Non-pigmented ciliary epithelial cell (primary cell): Measurements from ENCODE around the gene TBC1D22A.
"Not testable (repeated sequence)": the region's sequence is repeated elsewhere in the genome, so short reads cannot be mapped to it uniquely, and the experiment has no call there.

Experiments
- DNase-seq: peaks from one replicate; pipeline ENCODE4 v3.0.0-alpha.2; 2010; ENCODE audit warnings: low read depth

TBC1D22A gene

GRCh38 chr22:47105085-47105484 lies 342.6 kb downstream of the TBC1D22A start:
- no peak for DNase-seq

- no peak for DNase-seq
Measured at GRCh38 chr22:47106806-47107205, 344.4 kb downstream of the TBC1D22A start.

- DNase-seq, result peak; percentile 69
Measured at GRCh38 chr22:47107431-47107830, 345.0 kb downstream of the TBC1D22A start.

- no peak for DNase-seq
Measured at GRCh38 chr22:47110817-47111443, 348.5 kb downstream of the TBC1D22A start.

- DNase-seq, result no peak
Measured at GRCh38 chr22:47111626-47112581, 349.5 kb downstream of the TBC1D22A start.

- DNase-seq, result no peak
Measured at GRCh38 chr22:47112582-47112965, 350.1 kb downstream of the TBC1D22A start.

GRCh38 chr22:47112994-47113852 lies 350.8 kb downstream of the TBC1D22A start:
- DNase-seq, result no peak

GRCh38 chr22:47113853-47114415 lies 351.5 kb downstream of the TBC1D22A start:
- no peak for DNase-seq

- DNase-seq, result no peak
Measured at GRCh38 chr22:47114813-47115517, 352.5 kb downstream of the TBC1D22A start.

GRCh38 chr22:47115518-47115890 lies 353.1 kb downstream of the TBC1D22A start:
- DNase-seq, result no peak

- no peak for DNase-seq
Measured at GRCh38 chr22:47115921-47116320, 353.5 kb downstream of the TBC1D22A start.

GRCh38 chr22:47116426-47117341 lies 354.2 kb downstream of the TBC1D22A start:
- DNase-seq, result no peak

GRCh38 chr22:47117442-47117841 lies 355.0 kb downstream of the TBC1D22A start:
- not testable (repeated sequence) for DNase-seq

GRCh38 chr22:47119181-47119580 lies 356.7 kb downstream of the TBC1D22A start:
- no peak for DNase-seq

GRCh38 chr22:47120399-47120798 lies 357.9 kb downstream of the TBC1D22A start:
- DNase-seq, result no peak

GRCh38 chr22:47121791-47122190 lies 359.3 kb downstream of the TBC1D22A start:
- DNase-seq, result no peak

- no peak for DNase-seq
Measured at GRCh38 chr22:47122441-47123000, 360.1 kb downstream of the TBC1D22A start.

GRCh38 chr22:47123006-47123826 lies 360.8 kb downstream of the TBC1D22A start:
- no peak for DNase-seq

GRCh38 chr22:47123827-47124442 lies 361.5 kb downstream of the TBC1D22A start:
- no peak for DNase-seq
